Stimulated activated naive CD8-positive, alpha-beta T cell treated with anti-CD3 and anti-CD28 coated beads, Interleukin-15, Interleukin-2, amounts not matched to agents 100 U/mL and 50 U/mL, for 24 hours (primary cell): ENCODE measurements around the gene SHISA2.
"Not testable (repeated sequence)": the region's sequence is repeated elsewhere in the genome, so short reads cannot be mapped to it uniquely, and the experiment has no call there.

Source experiments
- ATAC-seq: fragments of 150-1000 bp; cut with Tn5 transposase; one replicate; pipeline ENCODE4 v1.10.0; 2021
- DNase-seq: peaks from one replicate; pipeline ENCODE4 v3.0.0; 2021

SHISA2 gene

GRCh38 chr13:26051657-26052311 is at the start of gene SHISA2:
SHISA2 (minus strand) TSS chr13:26052016; CDS start chr13:26050975, 1,041 bp downstream.
- DNase-seq, result peak; percentile 31
- ATAC-seq, result peak; percentile 67

GRCh38 chr13:26095846-26096610 is 44.2 kb upstream of the SHISA2 start:
- no peak for ATAC-seq

GRCh38 chr13:26095338-26095737 is 43.5 kb upstream of the SHISA2 start:
- ATAC-seq (no peak), DNase-seq (no peak)

More at GRCh38 chr13:26095846-26096610, 44.2 kb upstream of the SHISA2 start:
- DNase-seq, result no peak

GRCh38 chr13:26076821-26077220 is 25.0 kb upstream of the SHISA2 start:
- DNase-seq, ATAC-seq: not testable (repeated sequence)

GRCh38 chr13:26075498-26075897 is 23.7 kb upstream of the SHISA2 start:
- ATAC-seq (no peak), DNase-seq (no peak)

- DNase-seq (no peak), ATAC-seq (no peak)
Measured at GRCh38 chr13:26074706-26075105, 22.9 kb upstream of the SHISA2 start.

GRCh38 chr13:26072335-26072734 is 20.5 kb upstream of the SHISA2 start:
- ATAC-seq, DNase-seq: not testable (repeated sequence)

- DNase-seq (no peak), ATAC-seq (no peak)
Measured at GRCh38 chr13:26071691-26072090, 19.9 kb upstream of the SHISA2 start.

- DNase-seq, ATAC-seq: not testable (repeated sequence)
Measured at GRCh38 chr13:26069642-26070041, 17.8 kb upstream of the SHISA2 start.

- not testable (repeated sequence) for ATAC-seq, DNase-seq
Measured at GRCh38 chr13:26068372-26068771, 16.6 kb upstream of the SHISA2 start.

- ATAC-seq (no peak), DNase-seq (no peak)
Measured at GRCh38 chr13:26067601-26068000, 15.8 kb upstream of the SHISA2 start.

GRCh38 chr13:26066492-26066891 is 14.7 kb upstream of the SHISA2 start:
- not testable (repeated sequence) for ATAC-seq, DNase-seq

GRCh38 chr13:26062853-26063444 is 11.1 kb upstream of the SHISA2 start:
- DNase-seq (no peak), ATAC-seq (no peak)

- no peak for DNase-seq
Measured at GRCh38 chr13:26061947-26062346, 10.1 kb upstream of the SHISA2 start.

GRCh38 chr13:26061256-26061655 is 9.4 kb upstream of the SHISA2 start:
- no peak for ATAC-seq
- DNase-seq, result no peak

More at GRCh38 chr13:26061947-26062346, 10.1 kb upstream of the SHISA2 start:
- ATAC-seq, result no peak

GRCh38 chr13:26060357-26060756 is 8.5 kb upstream of the SHISA2 start:
- no peak for DNase-seq

GRCh38 chr13:26058704-26059103 is 6.9 kb upstream of the SHISA2 start:
- no peak for ATAC-seq
- no peak for DNase-seq

More at GRCh38 chr13:26060357-26060756, 8.5 kb upstream of the SHISA2 start:
- no peak for ATAC-seq

GRCh38 chr13:26054896-26055295 is 3.1 kb upstream of the SHISA2 start:
- ATAC-seq, result no peak

GRCh38 chr13:26053418-26053980 is 1.7 kb upstream of the SHISA2 start:
- DNase-seq, result no peak
- peak; percentile 12 for ATAC-seq

More at GRCh38 chr13:26054896-26055295, 3.1 kb upstream of the SHISA2 start:
- DNase-seq, result no peak

- ATAC-seq (no peak), DNase-seq (no peak)
Measured at GRCh38 chr13:26052337-26052736, 521 bp upstream of the SHISA2 start.

GRCh38 chr13:26051231-26051656 is 572 bp downstream of the SHISA2 start:
- ATAC-seq (peak; percentile 21), DNase-seq (no peak)

- ATAC-seq (no peak), DNase-seq (peak; percentile 19)
Measured at GRCh38 chr13:26050568-26051230, 1.1 kb downstream of the SHISA2 start.
